Parathyroid adenoma (tissue), 2 donors: ENCODE results near the gene CAPN8.

Experiments used
- H2AFZ ChIP-seq: fragments of 300-600 bp; sonication (generic); one replicate; pipeline ENCODE4 v1.7.0; 2017; ENCODE audit warnings: antibody characterized with exemption, mild to moderate bottlenecking
- H3K27ac ChIP-seq: fragments of 300-600 bp; sonication (generic); one replicate; pipeline ENCODE4 v1.7.0; 2017
- H3K27me3 ChIP-seq: fragments of 300-600 bp; sonication (generic); one replicate; pipeline ENCODE4 v1.7.0; 2017; ENCODE audit warnings: low read length; ENCODE audit not compliant: control insufficient read depth, insufficient read depth
- H3K36me3 ChIP-seq: fragments of 300-600 bp; sonication (generic); one replicate; pipeline ENCODE4 v1.7.0; 2017; ENCODE audit warnings: low read length; ENCODE audit not compliant: control insufficient read depth, insufficient read depth
- H3K4me1 ChIP-seq: fragments of 300-600 bp; sonication (generic); one replicate; pipeline ENCODE4 v1.7.0; 2017; ENCODE audit warnings: control low read depth
- H3K4me2 ChIP-seq: fragments of 300-600 bp; sonication (generic); one replicate; pipeline ENCODE4 v1.7.0; 2017; ENCODE audit warnings: low read length
- H3K4me3 ChIP-seq: fragments of 300-600 bp; sonication (generic); one replicate; pipeline ENCODE4 v1.7.0; 2017; ENCODE audit warnings: low read depth, low read length
- H3K79me2 ChIP-seq: fragments of 300-600 bp; sonication (generic); one replicate; pipeline ENCODE4 v1.7.0; 2017; ENCODE audit warnings: control low read depth
- H3K9ac ChIP-seq: fragments of 300-600 bp; sonication (generic); one replicate; pipeline ENCODE4 v1.7.0; 2017; ENCODE audit warnings: mild to moderate bottlenecking
- H3K9me3 ChIP-seq: fragments of 300-600 bp; sonication (generic); one replicate; pipeline ENCODE4 v1.7.0; 2017; ENCODE audit warnings: low read length; ENCODE audit not compliant: control insufficient read depth
- CTCF ChIP-seq: fragments of 300-600 bp; sonication (generic); IDR thresholded peaks from one replicate; pipeline ENCODE4 v1.7.0; 2017; ENCODE audit warnings: antibody characterized with exemption, mild to moderate bottlenecking
- donor health status: primary hyperparathyroidism.

The CAPN8 gene

GRCh38 chr1:223653015-223653414, 12.5 kb downstream of the CAPN8 start:
- Histone ChIP-seq H3K4me1 (no peaks in the 10 kb centered on the region), H3K27ac (no peak overlapping the region), H3K9me3 (no peaks in the 10 kb centered on the region), H3K36me3 (no peaks in the 10 kb centered on the region), H3K9ac (no peak overlapping the region), H2AFZ (no peak overlapping the region), H3K4me2 (no peak overlapping the region), H3K79me2 (no peaks in the 10 kb centered on the region), H3K27me3 (no peaks in the 10 kb centered on the region), H3K4me3 (no peak overlapping the region)
- no peak for TF ChIP-seq CTCF

- TF ChIP-seq CTCF: no peak
- Histone ChIP-seq H3K4me3 (no peak overlapping the region), H3K27me3 (no peaks in the 10 kb centered on the region), H3K36me3 (no peaks in the 10 kb centered on the region), H3K9me3 (no peaks in the 10 kb centered on the region), H3K4me2 (no peak overlapping the region), H3K9ac (no peak overlapping the region), H3K27ac (no peak overlapping the region), H3K4me1 (no peaks in the 10 kb centered on the region), H2AFZ (no peak overlapping the region), H3K79me2 (no peaks in the 10 kb centered on the region)
These were observed 13.0 kb downstream of the CAPN8 start for GRCh38 chr1:223652436-223652941.

GRCh38 chr1:223651291-223651991, 14.1 kb downstream of the CAPN8 start:
- H3K4me1 ChIP-seq: no peaks in the 10 kb centered on the region
- H3K36me3 ChIP-seq: no peaks in the 10 kb centered on the region
- H3K79me2 ChIP-seq: no peaks in the 10 kb centered on the region
- H3K27me3 ChIP-seq: no peaks in the 10 kb centered on the region
- H3K27ac ChIP-seq: no peak overlapping the region
- no peak overlapping the region for H3K4me3 ChIP-seq
- no peak for TF ChIP-seq CTCF
- no peak overlapping the region for H2AFZ ChIP-seq
- no peaks in the 10 kb centered on the region for H3K9me3 ChIP-seq
- H3K4me2 ChIP-seq: no peak overlapping the region
- H3K9ac ChIP-seq: no peak overlapping the region

- no peak for TF ChIP-seq CTCF
- Histone ChIP-seq H3K27ac (no peak overlapping the region), H3K36me3 (no peaks in the 10 kb centered on the region), H3K9me3 (no peaks in the 10 kb centered on the region), H3K79me2 (no peaks in the 10 kb centered on the region), H3K4me3 (no peak overlapping the region), H3K27me3 (no peaks in the 10 kb centered on the region), H3K9ac (no peak overlapping the region), H3K4me2 (no peak overlapping the region), H2AFZ (no peak overlapping the region), H3K4me1 (no peaks in the 10 kb centered on the region)
These were observed 15.0 kb downstream of the CAPN8 start for GRCh38 chr1:223650465-223650864.

- no peak overlapping the region for H3K27ac ChIP-seq
- H3K36me3 ChIP-seq: no peaks in the 10 kb centered on the region
- H3K27me3 ChIP-seq: no peaks in the 10 kb centered on the region
- no peaks in the 10 kb centered on the region for H3K4me1 ChIP-seq
- no peak overlapping the region for H3K4me3 ChIP-seq
- no peak for TF ChIP-seq CTCF
- H3K9ac ChIP-seq: no peak overlapping the region
- H3K4me2 ChIP-seq: no peak overlapping the region
- H3K9me3 ChIP-seq: no peaks in the 10 kb centered on the region
- H2AFZ ChIP-seq: no peak overlapping the region
- no peaks in the 10 kb centered on the region for H3K79me2 ChIP-seq
These were observed 16.3 kb downstream of the CAPN8 start for GRCh38 chr1:223649222-223649621.
